Head of caudate nucleus (tissue), 42 donors: Measurements from ENCODE around the gene MBOAT7.
"Not testable (repeated sequence)": the region's sequence is repeated elsewhere in the genome, so short reads cannot be mapped to it uniquely, and the experiment has no call there.

ENCODE experiments used
- DNase-seq, 42 donors: peaks; one replicate each; pipeline versions ENCODE4 v3.0.0 to v3.0.0-alpha.2; 2020 to 2021; ENCODE audit warnings: mixed read lengths in 7 of 42
- intact Hi-C: fragments of 100-400 bp; cut with DNase I; formaldehyde crosslinking; loops from one replicate; pipeline ENCODE4 v1.15.0; 2022

The MBOAT7 gene

DNA sequence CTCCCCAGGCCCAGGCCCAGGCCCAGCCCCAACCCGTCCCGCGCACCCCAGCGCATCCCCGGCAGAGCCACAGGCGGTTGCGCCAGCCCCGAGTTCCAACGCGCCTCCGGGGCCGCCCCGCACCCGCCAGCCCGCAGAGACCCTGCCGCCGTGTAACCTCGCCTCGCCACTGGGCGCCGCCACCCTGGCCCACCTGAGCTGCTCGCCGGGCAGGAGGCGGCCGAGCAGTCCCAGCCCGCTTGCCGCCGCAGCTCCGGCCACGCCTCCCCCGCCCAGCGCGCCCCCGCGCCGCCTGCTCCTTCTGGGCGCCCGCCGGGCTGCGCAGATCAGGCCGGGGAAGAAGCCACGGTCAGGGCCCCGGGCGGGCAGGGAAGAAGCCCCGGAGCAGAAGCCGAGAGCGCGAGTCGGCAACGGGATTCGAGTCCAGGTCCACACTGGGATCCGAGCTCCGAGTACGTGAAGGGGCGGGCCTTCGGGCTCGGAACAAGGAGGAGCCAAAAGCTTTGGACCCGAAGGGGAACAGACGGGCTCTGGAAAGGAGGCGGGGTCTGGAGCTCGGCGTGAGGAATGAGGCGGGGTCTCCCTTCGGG, at the start of gene MBOAT7:
MBOAT7 (minus strand) TSS at position 436 of the 590 bp plus-strand sequence. CDS start 1,072 bp downstream, outside the sequence.
- peak in 4 of 42 donors; percentile 12 to 55 (median 44) for DNase-seq
- intact Hi-C loops, result no loop called here

- intact Hi-C loops, result loop anchor here (5.0 kb wide), 1 partner anchor 67 kb away; no protein-coding TSS in a partner anchor
- DNase-seq, result no peak
Measured at GRCh38 chr19:54233941-54234340, 44.6 kb upstream of the MBOAT7 start.

GRCh38 chr19:54231077-54231931, 41.9 kb upstream of the MBOAT7 start:
- intact Hi-C loops, result loop anchor here (5.0 kb wide), 1 partner anchor 64 kb away; no protein-coding TSS in a partner anchor
- DNase-seq, result peak; percentile 74 to 96 (median 91)

DNA sequence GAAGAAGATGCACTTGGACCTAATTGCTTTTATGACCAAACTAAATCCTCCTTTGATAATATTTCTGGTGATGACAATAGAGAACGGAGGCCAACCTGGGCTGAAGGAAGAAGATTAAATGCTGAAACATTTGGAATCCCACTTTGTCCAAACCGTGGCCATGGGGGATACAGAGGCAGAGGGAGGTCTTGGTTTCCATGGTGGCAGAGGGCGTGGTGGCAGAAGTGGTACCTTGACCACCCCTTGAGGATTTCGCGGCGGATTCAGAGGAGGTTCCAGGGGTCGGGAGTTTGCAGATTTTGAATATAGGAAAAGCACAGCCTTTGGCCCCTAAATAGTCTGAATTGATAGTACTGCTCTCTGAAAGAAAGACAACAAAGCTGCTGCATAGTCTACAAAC, 40.7 kb upstream of the MBOAT7 start:
- intact Hi-C loops, result loop anchor here (5.0 kb wide), 1 partner anchor 63 kb away; no protein-coding TSS in a partner anchor

GRCh38 chr19:54229146-54229545, 39.8 kb upstream of the MBOAT7 start:
- intact Hi-C loops, result no loop called here
- DNase-seq, result no peak

More for the DNA sequence above, 40.7 kb upstream of the MBOAT7 start:
- DNase-seq, result peak in 1 of 42 donors; percentile 6

DNA sequence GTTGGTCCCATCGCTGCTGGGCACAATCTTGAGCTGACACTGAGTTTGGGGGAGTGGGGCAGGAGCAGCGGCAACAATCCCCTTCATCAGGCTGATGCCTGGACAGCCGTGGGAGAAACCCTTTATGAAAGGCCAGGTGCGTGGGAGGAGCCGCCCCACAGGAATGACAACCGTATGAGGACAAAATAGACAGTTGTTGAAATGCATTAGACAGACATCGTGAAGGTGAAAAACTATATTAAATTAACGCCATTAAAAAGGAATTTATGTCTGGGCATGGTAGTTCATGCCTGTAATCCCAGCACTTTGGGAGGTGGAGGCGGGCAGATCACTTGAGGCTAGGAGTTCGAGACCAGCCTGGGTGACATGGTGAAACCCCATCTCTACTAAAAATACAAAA, 35.2 kb upstream of the MBOAT7 start:
- DNase-seq, intact Hi-C loops: not testable (repeated sequence)

GRCh38 chr19:54223937-54224281, 34.5 kb upstream of the MBOAT7 start:
- DNase-seq, intact Hi-C loops: not testable (repeated sequence)

DNA sequence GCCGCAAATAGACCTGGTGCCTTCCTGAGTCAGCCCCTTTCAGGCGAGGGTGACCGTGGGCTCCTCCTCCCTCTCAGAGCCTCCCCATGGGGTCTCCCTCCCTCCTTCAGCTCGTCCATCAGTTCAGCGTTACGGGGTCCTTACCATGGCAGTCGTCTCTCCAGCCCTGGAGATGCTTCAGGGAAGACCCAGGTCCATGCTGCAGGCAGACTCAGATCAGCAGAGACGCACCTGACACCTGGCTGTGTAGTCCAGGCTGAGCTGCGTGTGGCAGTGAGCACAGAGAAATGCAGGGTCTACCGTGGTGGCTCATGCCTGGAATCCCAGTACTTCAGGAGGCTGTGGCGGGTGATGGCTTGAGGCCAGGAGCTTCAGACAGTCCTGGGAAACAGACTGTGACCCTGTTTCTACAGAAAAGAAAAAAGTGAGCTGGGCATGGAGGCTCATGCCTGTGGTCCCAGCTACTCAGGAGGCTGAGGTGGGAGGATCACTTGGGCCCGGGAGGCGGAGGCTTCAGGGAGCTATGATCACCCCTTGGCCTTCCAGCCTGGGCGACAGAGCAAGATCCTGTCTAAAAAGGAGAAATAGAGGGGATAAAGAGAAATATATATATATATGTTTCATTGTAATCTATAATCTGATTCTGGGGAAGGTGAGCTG, 34.0 kb upstream of the MBOAT7 start:
- DNase-seq, intact Hi-C loops: not testable (repeated sequence)

GRCh38 chr19:54222474-54223276, 33.3 kb upstream of the MBOAT7 start, which contains the start of gene LILRB3:
Gene LILRB3, minus strand, starts transcription at chr19:54223007. Its CDS starts 31 bp downstream, at chr19:54222976.
- intact Hi-C loops, DNase-seq: not testable (repeated sequence)

GRCh38 chr19:54221947-54222346, 32.6 kb upstream of the MBOAT7 start:
- intact Hi-C loops, DNase-seq: not testable (repeated sequence)

- intact Hi-C loops, DNase-seq: not testable (repeated sequence)
Measured at GRCh38 chr19:54219702-54220101, 30.3 kb upstream of the MBOAT7 start.

GRCh38 chr19:54218960-54219661, 29.7 kb upstream of the MBOAT7 start:
- intact Hi-C loops, result no loop called here
- DNase-seq, result no peak

DNA sequence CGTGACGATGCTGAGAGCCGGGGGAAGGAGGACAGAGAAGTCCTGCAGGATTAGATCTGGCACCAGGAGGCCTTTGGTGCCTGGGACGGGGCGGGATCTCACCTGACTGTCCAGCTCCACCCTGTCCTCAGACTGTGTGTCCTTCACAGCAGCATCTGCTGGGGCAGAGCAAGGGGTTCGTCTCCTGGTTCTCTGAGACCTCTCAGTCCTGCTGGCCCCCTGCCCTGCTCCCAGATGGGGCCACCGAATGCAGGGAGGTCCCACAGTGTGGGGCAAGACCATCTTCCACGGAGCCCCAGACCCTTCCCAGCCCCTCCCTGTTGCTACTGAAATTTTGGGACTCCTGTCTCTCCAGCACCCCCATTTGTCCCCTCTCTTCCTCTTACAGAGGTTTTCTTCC, 28.9 kb upstream of the MBOAT7 start:
- intact Hi-C loops, result no loop called here
- no peak for DNase-seq

- intact Hi-C loops, DNase-seq: not testable (repeated sequence)
Measured at GRCh38 chr19:54217517-54218247, 28.3 kb upstream of the MBOAT7 start.

DNA sequence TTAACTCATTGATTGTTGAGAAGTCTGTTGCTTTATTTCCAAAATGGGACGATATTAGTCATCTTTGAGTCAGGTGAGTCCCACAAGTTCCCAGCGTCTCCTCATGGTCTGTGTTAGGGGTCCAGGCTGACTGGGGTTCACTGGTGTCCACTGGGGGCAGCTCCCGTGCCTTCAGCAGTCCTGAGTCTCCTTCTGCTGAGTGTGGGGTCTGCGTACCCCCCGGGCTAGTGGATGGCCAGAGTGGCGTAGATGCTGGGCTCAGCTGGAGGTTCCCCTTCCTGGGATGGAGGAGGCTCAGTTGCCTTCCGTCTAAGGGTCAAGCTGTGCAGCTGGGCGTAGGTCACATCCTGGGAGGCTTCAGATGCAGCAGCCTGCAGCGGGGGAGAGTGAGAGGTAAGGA, 27.5 kb upstream of the MBOAT7 start:
- DNase-seq, result no peak
- intact Hi-C loops, result no loop called here

DNA sequence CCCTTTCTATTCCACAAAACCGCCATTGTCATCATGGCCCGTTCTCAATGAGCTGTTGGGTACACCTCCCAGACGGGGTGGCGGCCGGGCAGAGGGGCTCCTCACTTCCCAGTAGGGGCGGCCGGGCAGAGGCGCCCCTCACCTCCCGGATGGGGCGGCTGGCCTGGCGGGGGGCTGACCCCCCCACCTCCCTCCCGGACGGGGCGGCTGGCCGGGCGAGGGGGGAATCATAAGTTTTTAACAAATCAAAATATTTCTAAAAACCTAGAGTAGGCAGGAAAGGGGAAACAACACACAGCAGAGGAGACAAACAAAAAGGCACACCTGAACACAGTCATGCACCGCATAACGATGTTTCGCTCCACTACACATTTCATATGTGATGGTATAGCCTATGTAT, 25.4 kb upstream of the MBOAT7 start:
- not testable (repeated sequence) for DNase-seq

DNA sequence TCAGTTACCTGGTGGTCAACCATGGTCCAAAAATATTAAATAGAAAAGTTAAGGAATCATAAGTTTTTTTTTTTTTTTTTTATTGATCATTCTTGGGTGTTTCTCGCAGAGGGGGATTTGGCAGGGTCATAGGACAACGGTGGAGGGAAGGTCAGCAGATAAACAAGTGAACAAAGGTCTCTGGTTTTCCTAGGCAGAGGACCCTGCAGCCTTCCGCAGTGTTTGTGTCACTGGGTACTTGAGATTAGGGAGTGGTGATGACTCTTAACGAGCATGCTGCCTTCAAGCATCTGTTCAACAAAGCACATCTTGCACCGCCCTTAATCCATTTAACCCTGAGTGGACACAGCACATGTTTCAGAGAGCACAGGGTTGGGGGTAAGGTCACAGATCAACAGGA, 24.8 kb upstream of the MBOAT7 start:
- DNase-seq, intact Hi-C loops: not testable (repeated sequence)

More for the DNA sequence above, 25.4 kb upstream of the MBOAT7 start:
- intact Hi-C loops, result not testable (repeated sequence)
